Glutamatergic neuron (in vitro differentiated cells): ENCODE results near the gene FA2H. TPM values are rescaled to one million over a fixed set of nuclear protein-coding genes. Genes with fewer than 3 reads are reported as not detected.

Source experiments
- DNase-seq: peaks from one replicate; pipeline ENCODE4 v3.0.0; 2022
- H3K27ac Mint-ChIP-seq: one replicate; pipeline ENCODE4 v1.8.0; 2020; ENCODE audit warnings: mild to moderate bottlenecking, mixed read lengths, inconsistent platforms; ENCODE audit not compliant: unreplicated experiment
- H3K27me3 Mint-ChIP-seq: one replicate; pipeline ENCODE4 v1.8.0; 2020; ENCODE audit warnings: mild to moderate bottlenecking, moderate library complexity, mixed read lengths, inconsistent platforms; ENCODE audit not compliant: unreplicated experiment
- H3K36me3 Mint-ChIP-seq: one replicate; pipeline ENCODE4 v1.8.0; 2020; ENCODE audit warnings: mild to moderate bottlenecking, mixed read lengths, inconsistent platforms; ENCODE audit not compliant: unreplicated experiment
- H3K4me1 Mint-ChIP-seq: one replicate; pipeline ENCODE4 v1.8.0; 2020; ENCODE audit warnings: mild to moderate bottlenecking, low read depth, mixed read lengths, inconsistent platforms; ENCODE audit not compliant: unreplicated experiment
- H3K4me3 Mint-ChIP-seq: one replicate; pipeline ENCODE4 v1.8.0; 2020; ENCODE audit warnings: mild to moderate bottlenecking, mixed read lengths, inconsistent platforms; ENCODE audit not compliant: unreplicated experiment
- H3K9me3 Mint-ChIP-seq: one replicate; pipeline ENCODE4 v1.8.0; 2020; ENCODE audit warnings: mild to moderate bottlenecking, moderate library complexity, mixed read lengths, inconsistent platforms; ENCODE audit not compliant: unreplicated experiment
- total RNA-seq: library from RNA; stranded (reverse); fragmentation: NEBNext Ultra II Directional; extraction: Animal tissue kit (Norgen Biotek cat#: 25700); gene quantifications from one replicate; pipeline ENCODE4 v1.2.1, GENCODE V29; 2021; ENCODE audit not compliant: unreplicated experiment
- TF ChIP-seq, protein P1 (sequence below): fragments of 200-600 bp; sonication (generic); IDR thresholded peaks from one replicate; pipeline ENCODE4 v1.5.0; 2021; ENCODE audit not compliant: partially characterized antibody, unreplicated experiment

FA2H gene
- total RNA-seq, 1 donor from 2014 or later = not detected

DNA sequence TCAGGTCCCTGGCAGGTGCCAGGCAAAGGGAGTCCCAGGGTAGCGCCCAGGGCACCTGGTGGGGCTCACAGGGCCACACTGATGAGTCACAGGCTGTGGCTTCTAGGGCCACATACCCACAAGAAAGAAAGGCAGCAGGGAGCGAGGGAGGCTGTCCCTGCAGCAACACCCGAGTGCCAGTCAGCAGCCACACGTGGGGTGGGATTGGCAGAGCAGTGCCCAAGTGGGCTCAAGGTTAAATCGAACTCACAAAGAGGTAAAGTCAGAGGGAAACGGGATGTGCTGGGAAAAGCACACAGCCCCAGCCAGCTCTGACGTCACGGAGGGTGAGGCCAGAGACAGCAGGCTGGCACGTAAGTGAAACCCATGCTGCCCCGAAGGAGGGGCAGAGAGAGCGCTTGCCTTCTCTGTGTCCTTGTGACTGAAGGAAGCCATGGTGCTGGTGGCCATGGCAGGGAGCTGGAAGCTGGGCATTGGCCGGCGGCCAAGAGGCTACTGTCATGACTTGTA, 33.8 kb downstream of the FA2H start:
- Mint-ChIP-seq H3K36me3 (no peaks in the 10 kb centered on the region), H3K4me3 (no peak overlapping the region), H3K27ac (no peak overlapping the region), H3K27me3 (peaks cover 2% of the 10 kb centered on the region), H3K4me1 (peaks cover 5% of the 10 kb centered on the region), H3K9me3 (no peaks in the 10 kb centered on the region)
- TF ChIP-seq, protein P1, sequence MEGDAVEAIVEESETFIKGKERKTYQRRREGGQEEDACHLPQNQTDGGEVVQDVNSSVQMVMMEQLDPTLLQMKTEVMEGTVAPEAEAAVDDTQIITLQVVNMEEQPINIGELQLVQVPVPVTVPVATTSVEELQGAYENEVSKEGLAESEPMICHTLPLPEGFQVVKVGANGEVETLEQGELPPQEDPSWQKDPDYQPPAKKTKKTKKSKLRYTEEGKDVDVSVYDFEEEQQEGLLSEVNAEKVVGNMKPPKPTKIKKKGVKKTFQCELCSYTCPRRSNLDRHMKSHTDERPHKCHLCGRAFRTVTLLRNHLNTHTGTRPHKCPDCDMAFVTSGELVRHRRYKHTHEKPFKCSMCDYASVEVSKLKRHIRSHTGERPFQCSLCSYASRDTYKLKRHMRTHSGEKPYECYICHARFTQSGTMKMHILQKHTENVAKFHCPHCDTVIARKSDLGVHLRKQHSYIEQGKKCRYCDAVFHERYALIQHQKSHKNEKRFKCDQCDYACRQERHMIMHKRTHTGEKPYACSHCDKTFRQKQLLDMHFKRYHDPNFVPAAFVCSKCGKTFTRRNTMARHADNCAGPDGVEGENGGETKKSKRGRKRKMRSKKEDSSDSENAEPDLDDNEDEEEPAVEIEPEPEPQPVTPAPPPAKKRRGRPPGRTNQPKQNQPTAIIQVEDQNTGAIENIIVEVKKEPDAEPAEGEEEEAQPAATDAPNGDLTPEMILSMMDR = no peak
- DNase-seq = no peak

DNA sequence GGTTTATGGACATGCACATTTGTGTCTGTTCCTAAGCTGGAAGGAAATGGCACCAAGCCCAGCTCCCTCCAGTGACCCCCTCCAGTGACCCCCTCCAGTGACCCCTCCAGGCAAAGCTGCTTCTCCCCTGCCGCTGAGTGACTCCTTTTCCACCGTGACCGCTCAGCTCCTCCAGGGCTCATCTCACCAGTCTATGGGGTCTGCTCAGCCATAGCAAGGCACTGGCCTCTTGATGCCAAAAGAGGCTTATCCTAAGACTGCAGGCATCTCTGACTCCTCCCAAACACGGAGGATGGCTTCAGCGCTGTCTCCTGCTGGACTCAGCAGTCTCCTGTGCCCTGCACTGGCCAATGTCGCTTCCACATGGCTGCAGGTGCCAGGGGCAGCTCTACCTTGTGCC, 35.3 kb downstream of the FA2H start:
- no peaks in the 10 kb centered on the region for H3K9me3 Mint-ChIP-seq
- H3K4me3 Mint-ChIP-seq = no peak overlapping the region
- H3K27ac Mint-ChIP-seq = no peak overlapping the region
- H3K27me3 Mint-ChIP-seq = peaks cover 2% of the 10 kb centered on the region
- no peaks in the 10 kb centered on the region for H3K36me3 Mint-ChIP-seq
- no peak for DNase-seq
- TF ChIP-seq, protein P1 = no peak
- H3K4me1 Mint-ChIP-seq = peaks cover 7% of the 10 kb centered on the region

DNA sequence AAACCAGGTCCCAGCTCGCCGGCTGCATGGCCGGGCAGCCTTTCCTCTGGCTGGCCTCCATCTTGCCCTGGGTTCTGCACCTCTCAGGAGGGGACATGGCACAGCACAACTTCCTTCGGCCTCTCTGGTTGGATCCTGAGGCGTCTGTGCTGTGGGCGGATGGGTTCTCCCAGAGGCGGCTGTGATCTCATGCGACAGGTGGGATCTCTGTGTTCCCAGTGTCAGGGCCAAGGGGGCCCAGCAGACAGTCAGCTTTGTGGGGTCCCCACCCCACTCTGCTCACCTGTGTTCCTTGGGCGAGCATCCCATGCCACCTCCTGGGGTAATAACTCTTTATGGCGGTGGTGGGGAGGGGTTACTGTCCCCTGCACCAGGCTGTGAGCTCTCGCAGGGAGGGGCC, 35.8 kb downstream of the FA2H start:
- Mint-ChIP-seq H3K4me1 (peaks cover 7% of the 10 kb centered on the region), H3K36me3 (no peaks in the 10 kb centered on the region), H3K4me3 (no peak overlapping the region), H3K27me3 (peaks cover 2% of the 10 kb centered on the region), H3K9me3 (no peaks in the 10 kb centered on the region), H3K27ac (no peak overlapping the region)
- no peak for DNase-seq
- TF ChIP-seq, protein P1 = no peak

DNA sequence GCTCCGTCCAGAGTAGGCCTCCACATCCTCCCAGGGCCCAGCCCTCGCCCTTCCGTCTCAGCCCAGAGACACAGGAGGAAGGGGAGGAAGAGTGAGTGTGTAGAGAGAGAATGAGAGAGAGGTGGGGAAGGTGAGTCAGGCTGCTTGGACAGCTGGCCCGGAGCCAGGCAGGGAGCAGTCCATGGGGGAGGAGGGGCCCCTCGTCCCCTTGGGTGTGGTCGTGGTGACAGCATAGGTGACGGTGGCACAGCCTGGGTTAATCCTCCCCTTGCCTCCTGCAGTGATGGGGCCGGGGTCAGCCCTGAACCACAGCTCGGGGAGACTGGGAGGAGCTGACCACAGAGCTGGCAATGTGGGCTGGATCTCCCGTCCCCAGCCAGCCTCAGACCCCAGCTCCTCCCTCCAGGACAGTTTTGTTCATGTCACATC, 36.5 kb downstream of the FA2H start:
- TF ChIP-seq, protein P1 = no peak
- Mint-ChIP-seq H3K27ac (no peak overlapping the region), H3K36me3 (no peaks in the 10 kb centered on the region), H3K4me3 (no peak overlapping the region), H3K27me3 (peaks cover 2% of the 10 kb centered on the region), H3K9me3 (no peaks in the 10 kb centered on the region), H3K4me1 (peaks cover 7% of the 10 kb centered on the region)
- DNase-seq = no peak

DNA sequence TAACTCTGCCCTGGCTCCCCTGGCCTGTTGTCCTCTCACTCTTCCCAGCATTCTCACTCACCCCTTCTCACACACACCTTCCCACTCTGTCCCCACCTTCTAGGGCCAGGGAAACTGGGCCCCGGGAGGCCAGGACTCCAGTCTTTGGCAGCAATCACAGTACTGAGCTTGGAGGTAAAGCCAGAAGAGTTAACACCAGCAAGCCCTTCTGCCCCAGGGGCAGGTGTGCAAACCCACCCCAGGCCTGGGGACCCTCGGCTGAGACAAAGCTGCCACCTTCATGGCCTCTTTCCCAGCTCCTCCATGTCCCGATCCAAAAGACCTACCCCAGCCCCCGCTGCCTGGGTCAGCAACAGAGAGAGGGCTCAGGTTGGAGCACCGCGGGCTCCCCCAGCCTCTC, 37.1 kb downstream of the FA2H start:
- TF ChIP-seq, protein P1 = no peak
- H3K9me3 Mint-ChIP-seq = no peaks in the 10 kb centered on the region
- H3K36me3 Mint-ChIP-seq = no peaks in the 10 kb centered on the region
- DNase-seq = no peak
- peaks cover 2% of the 10 kb centered on the region for H3K27me3 Mint-ChIP-seq
- H3K4me3 Mint-ChIP-seq = no peak overlapping the region
- no peak overlapping the region for H3K27ac Mint-ChIP-seq
- peaks cover 7% of the 10 kb centered on the region for H3K4me1 Mint-ChIP-seq
